Measurements from ENCODE around the gene MKS1.

Gene MKS1

GRCh38 chr17:58249270-58250133 lies 30.4 kb upstream of the MKS1 start (continued):
- no peak for TF ChIP-seq ELK4 (IDR thresholded peaks at IDR 0.05; ENCODE audit: borderline replicate concordance, low read depth, low read length)
- TF ChIP-seq ZNF645 (tag by site-specific recombination; IDR thresholded peaks at IDR 0.05), result no peak
- TF ChIP-seq, protein P1, sequence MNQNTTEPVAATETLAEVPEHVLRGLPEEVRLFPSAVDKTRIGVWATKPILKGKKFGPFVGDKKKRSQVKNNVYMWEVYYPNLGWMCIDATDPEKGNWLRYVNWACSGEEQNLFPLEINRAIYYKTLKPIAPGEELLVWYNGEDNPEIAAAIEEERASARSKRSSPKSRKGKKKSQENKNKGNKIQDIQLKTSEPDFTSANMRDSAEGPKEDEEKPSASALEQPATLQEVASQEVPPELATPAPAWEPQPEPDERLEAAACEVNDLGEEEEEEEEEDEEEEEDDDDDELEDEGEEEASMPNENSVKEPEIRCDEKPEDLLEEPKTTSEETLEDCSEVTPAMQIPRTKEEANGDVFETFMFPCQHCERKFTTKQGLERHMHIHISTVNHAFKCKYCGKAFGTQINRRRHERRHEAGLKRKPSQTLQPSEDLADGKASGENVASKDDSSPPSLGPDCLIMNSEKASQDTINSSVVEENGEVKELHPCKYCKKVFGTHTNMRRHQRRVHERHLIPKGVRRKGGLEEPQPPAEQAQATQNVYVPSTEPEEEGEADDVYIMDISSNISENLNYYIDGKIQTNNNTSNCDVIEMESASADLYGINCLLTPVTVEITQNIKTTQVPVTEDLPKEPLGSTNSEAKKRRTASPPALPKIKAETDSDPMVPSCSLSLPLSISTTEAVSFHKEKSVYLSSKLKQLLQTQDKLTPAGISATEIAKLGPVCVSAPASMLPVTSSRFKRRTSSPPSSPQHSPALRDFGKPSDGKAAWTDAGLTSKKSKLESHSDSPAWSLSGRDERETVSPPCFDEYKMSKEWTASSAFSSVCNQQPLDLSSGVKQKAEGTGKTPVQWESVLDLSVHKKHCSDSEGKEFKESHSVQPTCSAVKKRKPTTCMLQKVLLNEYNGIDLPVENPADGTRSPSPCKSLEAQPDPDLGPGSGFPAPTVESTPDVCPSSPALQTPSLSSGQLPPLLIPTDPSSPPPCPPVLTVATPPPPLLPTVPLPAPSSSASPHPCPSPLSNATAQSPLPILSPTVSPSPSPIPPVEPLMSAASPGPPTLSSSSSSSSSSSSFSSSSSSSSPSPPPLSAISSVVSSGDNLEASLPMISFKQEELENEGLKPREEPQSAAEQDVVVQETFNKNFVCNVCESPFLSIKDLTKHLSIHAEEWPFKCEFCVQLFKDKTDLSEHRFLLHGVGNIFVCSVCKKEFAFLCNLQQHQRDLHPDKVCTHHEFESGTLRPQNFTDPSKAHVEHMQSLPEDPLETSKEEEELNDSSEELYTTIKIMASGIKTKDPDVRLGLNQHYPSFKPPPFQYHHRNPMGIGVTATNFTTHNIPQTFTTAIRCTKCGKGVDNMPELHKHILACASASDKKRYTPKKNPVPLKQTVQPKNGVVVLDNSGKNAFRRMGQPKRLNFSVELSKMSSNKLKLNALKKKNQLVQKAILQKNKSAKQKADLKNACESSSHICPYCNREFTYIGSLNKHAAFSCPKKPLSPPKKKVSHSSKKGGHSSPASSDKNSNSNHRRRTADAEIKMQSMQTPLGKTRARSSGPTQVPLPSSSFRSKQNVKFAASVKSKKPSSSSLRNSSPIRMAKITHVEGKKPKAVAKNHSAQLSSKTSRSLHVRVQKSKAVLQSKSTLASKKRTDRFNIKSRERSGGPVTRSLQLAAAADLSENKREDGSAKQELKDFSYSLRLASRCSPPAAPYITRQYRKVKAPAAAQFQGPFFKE (tag by site-specific recombination; IDR thresholded peaks at IDR 0.05; ENCODE audit: borderline replicate concordance), result no peak
- TF ChIP-seq RBAK (tag by site-specific recombination; IDR thresholded peaks at IDR 0.05), result no peak
- TF ChIP-seq, protein P2, sequence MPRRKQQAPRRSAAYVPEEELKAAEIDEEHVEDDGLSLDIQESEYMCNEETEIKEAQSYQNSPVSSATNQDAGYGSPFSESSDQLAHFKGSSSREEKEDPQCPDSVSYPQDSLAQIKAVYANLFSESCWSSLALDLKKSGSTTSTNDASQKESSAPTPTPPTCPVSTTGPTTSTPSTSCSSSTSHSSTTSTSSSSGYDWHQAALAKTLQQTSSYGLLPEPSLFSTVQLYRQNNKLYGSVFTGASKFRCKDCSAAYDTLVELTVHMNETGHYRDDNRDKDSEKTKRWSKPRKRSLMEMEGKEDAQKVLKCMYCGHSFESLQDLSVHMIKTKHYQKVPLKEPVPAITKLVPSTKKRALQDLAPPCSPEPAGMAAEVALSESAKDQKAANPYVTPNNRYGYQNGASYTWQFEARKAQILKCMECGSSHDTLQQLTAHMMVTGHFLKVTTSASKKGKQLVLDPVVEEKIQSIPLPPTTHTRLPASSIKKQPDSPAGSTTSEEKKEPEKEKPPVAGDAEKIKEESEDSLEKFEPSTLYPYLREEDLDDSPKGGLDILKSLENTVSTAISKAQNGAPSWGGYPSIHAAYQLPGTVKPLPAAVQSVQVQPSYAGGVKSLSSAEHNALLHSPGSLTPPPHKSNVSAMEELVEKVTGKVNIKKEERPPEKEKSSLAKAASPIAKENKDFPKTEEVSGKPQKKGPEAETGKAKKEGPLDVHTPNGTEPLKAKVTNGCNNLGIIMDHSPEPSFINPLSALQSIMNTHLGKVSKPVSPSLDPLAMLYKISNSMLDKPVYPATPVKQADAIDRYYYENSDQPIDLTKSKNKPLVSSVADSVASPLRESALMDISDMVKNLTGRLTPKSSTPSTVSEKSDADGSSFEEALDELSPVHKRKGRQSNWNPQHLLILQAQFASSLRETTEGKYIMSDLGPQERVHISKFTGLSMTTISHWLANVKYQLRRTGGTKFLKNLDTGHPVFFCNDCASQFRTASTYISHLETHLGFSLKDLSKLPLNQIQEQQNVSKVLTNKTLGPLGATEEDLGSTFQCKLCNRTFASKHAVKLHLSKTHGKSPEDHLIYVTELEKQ (tag by site-specific recombination; IDR thresholded peaks at IDR 0.05; ENCODE audit: borderline replicate concordance), result no peak
- TF ChIP-seq WT1 (tag by site-specific recombination; IDR thresholded peaks at IDR 0.05), result no peak
- no peak for TF ChIP-seq ZNF501 (tag by site-specific recombination; IDR thresholded peaks at IDR 0.05)
- no peak for TF ChIP-seq ZNF785 (tag by site-specific recombination; IDR thresholded peaks at IDR 0.05)
- TF ChIP-seq SP3 (tag by site-specific recombination; IDR thresholded peaks at IDR 0.05), result no peak
- TF ChIP-seq, protein P3, sequence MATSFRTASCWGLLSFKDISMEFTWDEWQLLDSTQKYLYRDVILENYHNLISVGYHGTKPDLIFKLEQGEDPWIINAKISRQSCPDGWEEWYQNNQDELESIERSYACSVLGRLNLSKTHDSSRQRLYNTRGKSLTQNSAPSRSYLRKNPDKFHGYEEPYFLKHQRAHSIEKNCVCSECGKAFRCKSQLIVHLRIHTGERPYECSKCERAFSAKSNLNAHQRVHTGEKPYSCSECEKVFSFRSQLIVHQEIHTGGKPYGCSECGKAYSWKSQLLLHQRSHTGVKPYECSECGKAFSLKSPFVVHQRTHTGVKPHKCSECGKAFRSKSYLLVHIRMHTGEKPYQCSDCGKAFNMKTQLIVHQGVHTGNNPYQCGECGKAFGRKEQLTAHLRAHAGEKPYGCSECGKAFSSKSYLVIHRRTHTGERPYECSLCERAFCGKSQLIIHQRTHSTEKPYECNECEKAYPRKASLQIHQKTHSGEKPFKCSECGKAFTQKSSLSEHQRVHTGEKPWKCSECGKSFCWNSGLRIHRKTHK (tag by site-specific recombination; IDR thresholded peaks at IDR 0.05), result no peak
- TF ChIP-seq, protein P4, sequence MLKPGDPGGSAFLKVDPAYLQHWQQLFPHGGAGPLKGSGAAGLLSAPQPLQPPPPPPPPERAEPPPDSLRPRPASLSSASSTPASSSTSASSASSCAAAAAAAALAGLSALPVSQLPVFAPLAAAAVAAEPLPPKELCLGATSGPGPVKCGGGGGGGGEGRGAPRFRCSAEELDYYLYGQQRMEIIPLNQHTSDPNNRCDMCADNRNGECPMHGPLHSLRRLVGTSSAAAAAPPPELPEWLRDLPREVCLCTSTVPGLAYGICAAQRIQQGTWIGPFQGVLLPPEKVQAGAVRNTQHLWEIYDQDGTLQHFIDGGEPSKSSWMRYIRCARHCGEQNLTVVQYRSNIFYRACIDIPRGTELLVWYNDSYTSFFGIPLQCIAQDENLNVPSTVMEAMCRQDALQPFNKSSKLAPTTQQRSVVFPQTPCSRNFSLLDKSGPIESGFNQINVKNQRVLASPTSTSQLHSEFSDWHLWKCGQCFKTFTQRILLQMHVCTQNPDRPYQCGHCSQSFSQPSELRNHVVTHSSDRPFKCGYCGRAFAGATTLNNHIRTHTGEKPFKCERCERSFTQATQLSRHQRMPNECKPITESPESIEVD (tag by site-specific recombination; IDR thresholded peaks at IDR 0.05), result no peak
- TF ChIP-seq ZFP69B (tag by site-specific recombination; IDR thresholded peaks at IDR 0.05), result no peak
- no peak; the same call in 1 of the 2 replicates for TF ChIP-seq GLIS2 (tag by site-specific recombination; IDR thresholded peaks at IDR 0.05)
- TF ChIP-seq ZFP37 (tag by site-specific recombination; IDR thresholded peaks at IDR 0.05), result 0 out of 2 replicates have a peak, but pooled peaks have one; percentile 28
- peak; percentile 60; the same call in 1 of the 2 replicates for TF ChIP-seq ZSCAN30 (tag by site-specific recombination; IDR thresholded peaks at IDR 0.05)
- TF ChIP-seq, protein P5, sequence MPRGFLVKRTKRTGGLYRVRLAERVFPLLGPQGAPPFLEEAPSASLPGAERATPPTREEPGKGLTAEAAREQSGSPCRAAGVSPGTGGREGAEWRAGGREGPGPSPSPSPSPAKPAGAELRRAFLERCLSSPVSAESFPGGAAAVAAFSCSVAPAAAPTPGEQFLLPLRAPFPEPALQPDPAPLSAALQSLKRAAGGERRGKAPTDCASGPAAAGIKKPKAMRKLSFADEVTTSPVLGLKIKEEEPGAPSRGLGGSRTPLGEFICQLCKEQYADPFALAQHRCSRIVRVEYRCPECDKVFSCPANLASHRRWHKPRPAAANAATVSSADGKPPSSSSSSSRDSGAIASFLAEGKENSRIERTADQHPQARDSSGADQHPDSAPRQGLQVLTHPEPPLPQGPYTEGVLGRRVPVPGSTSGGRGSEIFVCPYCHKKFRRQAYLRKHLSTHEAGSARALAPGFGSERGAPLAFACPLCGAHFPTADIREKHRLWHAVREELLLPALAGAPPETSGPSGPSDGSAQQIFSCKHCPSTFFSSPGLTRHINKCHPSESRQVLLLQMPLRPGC (tag by site-specific recombination; IDR thresholded peaks at IDR 0.05), result no peak
- TF ChIP-seq ZNF274 (IDR thresholded peaks at IDR 0.05; ENCODE audit: low read length), result no peak
- no peak for TF ChIP-seq ZNF274 (tag by site-specific recombination; IDR thresholded peaks at IDR 0.05; ENCODE audit: borderline replicate concordance)

Data from HEK293 (cell line).